Motor neuron (in vitro differentiated cells): ENCODE results near the gene ZNF609. TPM values are rescaled to one million over a fixed set of nuclear protein-coding genes. Genes with fewer than 3 reads are reported as not detected.
A peak's percentile ranks its signal among the peaks of the same experiment; 100 is the strongest.
"Not testable (repeated sequence)": the region's sequence is repeated elsewhere in the genome, so short reads cannot be mapped to it uniquely, and the experiment has no call there.

Experiments
- ATAC-seq, 8 experiments: fragments of 200-7000 bp; cut with Tn5 transposase; replicated peaks in 6 of 8; 2 replicates each; pipeline ENCODE4 v1.8.0; 2021; ENCODE audit warnings: mild to moderate bottlenecking in 8 of 8, moderate library complexity in 8 of 8
- H3K27ac ChIP-seq, 2 donors: fragments of 250-450 bp; sonication (Bioruptor Pico); 2 replicates each; pipeline ENCODE4 v1.9.0; 2021; ENCODE audit warnings: antibody characterized with exemption in 2 of 2, mild to moderate bottlenecking in 2 of 2, moderate library complexity in 1 of 2
- H3K4me1 ChIP-seq, 2 donors: fragments of 250-450 bp; sonication (Bioruptor Pico); replicated peaks in 1 of 2; 2 replicates each; pipeline ENCODE4 v1.6.1; 2021; ENCODE audit warnings: antibody characterized with exemption in 2 of 2, mild to moderate bottlenecking in 2 of 2, moderate library complexity in 1 of 2
- H3K4me3 ChIP-seq, 5 donors: fragments of 250-450 bp; sonication (Bioruptor Pico); 2 replicates each; pipeline ENCODE4 v1.9.0; 2021; ENCODE audit warnings: antibody characterized with exemption in 5 of 5, mild to moderate bottlenecking in 5 of 5, moderate library complexity in 4 of 5
- WGBS, 10 experiments: fragments of 450-650 bp; shearing (Covaris generic); methylation state at CpG; one replicate each; pipeline ENCODE4 v1.0.0; 2022; 5-methylcytosine and 5-hydroxymethylcytosine counted together
- in situ Hi-C, 9 experiments: fragments of 400-800 bp; cut with MboI; loops; one replicate each; pipeline ENCODE4 v1.15.0; 2021; ENCODE audit warnings: low sequenced_read_pairs in 9 of 9, low pct_unique_long_range_greater_than_20kb in 2 of 9; ENCODE audit not compliant: unreplicated experiment in 9 of 9
- total RNA-seq, 8 experiments: library from RNA; unstranded; fragments of 300-600 nt; gene quantifications; 2 replicates each; pipeline versions ENCODE4 v1.2.3 to v1.2.4, GENCODE V29; 2022

Gene ZNF609
- total RNA-seq, 8 experiments from 2014 or later, result 11.7 to 86.7 (median 27.7) TPM

DNA sequence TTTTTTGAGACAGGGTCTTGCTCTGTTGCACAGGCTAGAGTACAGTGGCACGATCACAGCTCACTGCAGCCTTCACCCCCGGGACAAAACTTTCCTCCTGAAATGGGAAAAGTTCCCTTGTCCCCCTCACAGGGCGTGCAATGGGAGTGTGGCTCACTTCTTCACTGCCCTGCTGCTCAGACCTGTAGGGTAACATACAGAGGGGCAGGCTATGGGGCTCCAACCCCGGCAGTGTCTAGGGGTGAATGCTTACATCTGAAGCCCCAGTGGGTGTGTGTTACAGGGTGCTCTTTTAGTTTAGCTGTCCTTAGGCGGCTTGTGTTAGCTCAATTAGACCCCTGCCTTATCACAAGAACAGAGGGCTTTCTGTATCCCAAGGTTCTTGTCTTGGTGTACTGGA, 157.8 kb downstream of the ZNF609 start:
- Histone ChIP-seq H3K4me1 (peaks cover 4 to 8% of the 10 kb centered on the region in 2 donors), H3K4me3 (no peak overlapping the region), H3K27ac (no peak overlapping the region)
- WGBS, 10 experiments, result 61 to 100% (median 91%) methylated on average over 1 to 4 of the region's 5 CpGs; no CpG with 5 or more reads in 3 of the 10 experiments
- in situ Hi-C loops, result no loop called here
- ATAC-seq, result no peak

DNA sequence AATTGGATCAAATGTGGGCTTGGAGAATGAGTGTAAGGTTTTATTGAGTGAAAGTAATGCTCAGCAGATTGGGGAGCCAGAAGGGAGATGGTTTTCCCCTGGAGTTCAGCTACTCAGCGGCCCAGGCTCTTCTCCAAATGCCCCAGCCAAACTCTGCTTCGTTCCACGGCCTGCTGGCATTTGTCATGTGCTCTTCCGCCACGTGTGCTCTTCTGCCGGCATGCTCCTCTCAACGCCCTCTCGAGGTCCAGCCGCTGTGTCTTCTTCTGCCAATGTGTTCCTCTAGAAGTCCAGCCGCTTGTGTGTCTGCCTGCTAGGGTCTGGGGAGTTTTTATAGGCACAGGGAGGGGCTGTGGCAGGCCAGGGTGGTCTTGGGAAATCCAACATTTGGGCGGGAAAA, 158.2 kb downstream of the ZNF609 start:
- H3K4me1 ChIP-seq, result peaks cover 4 to 12% of the 10 kb centered on the region in 2 donors
- no peak overlapping the region for H3K27ac ChIP-seq
- no peak overlapping the region for H3K4me3 ChIP-seq
- in situ Hi-C loops, result no loop called here
- ATAC-seq, result no peak
- 58 to 100% (median 93%) methylated on average over 2 to 10 of the region's 11 CpGs; no CpG with 5 or more reads in 3 of the 10 experiments for WGBS, 10 experiments

DNA sequence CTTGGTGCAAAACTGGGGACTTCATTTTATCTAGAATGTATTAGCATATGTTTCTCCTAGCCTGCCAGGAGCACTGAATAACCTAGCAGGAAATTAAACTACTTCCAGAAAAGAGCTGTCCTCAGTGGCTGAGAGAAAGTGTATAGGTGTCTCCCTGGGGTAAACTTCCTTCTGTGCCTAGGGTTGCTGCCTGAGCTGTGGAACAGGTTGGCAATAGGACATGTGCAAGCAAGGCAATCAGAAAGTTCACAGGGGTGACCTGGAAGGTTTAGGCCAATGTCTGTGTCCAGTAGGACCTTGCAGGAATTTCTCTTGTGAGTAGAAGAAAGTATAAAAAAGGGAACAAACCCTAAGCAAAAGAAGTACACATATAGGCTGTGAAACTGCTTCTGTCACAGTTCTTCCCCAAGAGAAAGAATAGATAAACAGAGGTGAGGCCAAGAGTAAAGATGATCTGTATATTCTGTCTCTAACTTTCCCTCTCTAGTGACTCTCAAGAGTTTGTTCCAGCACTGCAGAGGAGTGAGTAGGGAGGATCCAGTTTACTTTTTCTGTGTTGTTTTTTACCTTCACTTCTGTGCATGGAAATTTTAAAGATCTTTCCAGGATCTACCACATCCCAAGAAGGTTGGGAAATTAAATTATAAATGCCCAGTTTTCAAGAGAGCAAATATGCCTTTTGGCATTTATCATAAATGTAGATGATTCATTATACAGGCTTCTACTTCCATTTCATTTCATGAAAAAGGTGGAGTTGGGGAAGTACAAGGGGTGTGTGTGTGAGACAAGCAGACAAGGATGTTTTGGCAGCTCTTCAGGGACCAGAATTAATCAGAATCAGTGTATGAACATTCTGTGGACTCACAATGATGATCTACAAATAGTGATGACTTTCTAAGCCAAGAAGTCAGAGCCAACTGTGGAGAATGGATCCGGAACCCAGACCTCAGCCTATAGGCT, 159.8 kb downstream of the ZNF609 start:
- in situ Hi-C loops, result no loop called here

DNA sequence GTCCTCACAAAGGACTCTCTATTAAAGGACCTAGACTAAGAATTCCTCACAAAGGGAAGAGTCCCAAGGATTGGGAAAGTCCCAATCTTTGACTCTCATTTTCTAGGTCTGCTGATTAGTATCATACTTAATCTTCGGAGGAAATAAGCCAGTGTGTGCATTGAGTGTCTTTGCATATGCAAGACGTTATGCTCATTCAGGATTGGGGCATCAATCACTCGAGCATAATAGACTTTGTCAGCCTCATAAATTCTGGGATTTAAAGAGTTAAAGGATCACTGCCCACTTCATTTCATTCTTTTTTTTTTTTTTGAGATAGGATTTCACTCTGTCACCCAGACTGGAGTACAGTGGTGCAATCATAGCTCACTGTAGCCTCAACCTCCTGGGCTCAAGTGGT, 160.7 kb downstream of the ZNF609 start:
- ATAC-seq, result peak in 3 of 8 experiments; percentile 12 to 56 (median 13)
- in situ Hi-C loops, result no loop called here
- WGBS, 10 experiments, result 0 to 58% (median 36%) methylated on average over 1 to 3 of the region's 3 CpGs; no CpG with 5 or more reads in 3 of the 10 experiments
- peaks cover 4 to 15% of the 10 kb centered on the region in 2 donors for H3K4me1 ChIP-seq
- H3K4me3 ChIP-seq, result no peak overlapping the region
- no peak overlapping the region for H3K27ac ChIP-seq

More for the DNA sequence above, 159.8 kb downstream of the ZNF609 start:
- 0 to 100% (median 57%) methylated on average over 1 of the region's 1 CpG; no CpG with 5 or more reads in 4 of the 10 experiments for WGBS, 10 experiments
- ATAC-seq, result peak in 4 of 8 experiments; percentile 20 to 84 (median 60)
- H3K4me3 ChIP-seq, result no peak overlapping the region
- H3K27ac ChIP-seq, result no peak overlapping the region
- H3K4me1 ChIP-seq, result peaks cover 4 to 15% of the 10 kb centered on the region in 2 donors

DNA sequence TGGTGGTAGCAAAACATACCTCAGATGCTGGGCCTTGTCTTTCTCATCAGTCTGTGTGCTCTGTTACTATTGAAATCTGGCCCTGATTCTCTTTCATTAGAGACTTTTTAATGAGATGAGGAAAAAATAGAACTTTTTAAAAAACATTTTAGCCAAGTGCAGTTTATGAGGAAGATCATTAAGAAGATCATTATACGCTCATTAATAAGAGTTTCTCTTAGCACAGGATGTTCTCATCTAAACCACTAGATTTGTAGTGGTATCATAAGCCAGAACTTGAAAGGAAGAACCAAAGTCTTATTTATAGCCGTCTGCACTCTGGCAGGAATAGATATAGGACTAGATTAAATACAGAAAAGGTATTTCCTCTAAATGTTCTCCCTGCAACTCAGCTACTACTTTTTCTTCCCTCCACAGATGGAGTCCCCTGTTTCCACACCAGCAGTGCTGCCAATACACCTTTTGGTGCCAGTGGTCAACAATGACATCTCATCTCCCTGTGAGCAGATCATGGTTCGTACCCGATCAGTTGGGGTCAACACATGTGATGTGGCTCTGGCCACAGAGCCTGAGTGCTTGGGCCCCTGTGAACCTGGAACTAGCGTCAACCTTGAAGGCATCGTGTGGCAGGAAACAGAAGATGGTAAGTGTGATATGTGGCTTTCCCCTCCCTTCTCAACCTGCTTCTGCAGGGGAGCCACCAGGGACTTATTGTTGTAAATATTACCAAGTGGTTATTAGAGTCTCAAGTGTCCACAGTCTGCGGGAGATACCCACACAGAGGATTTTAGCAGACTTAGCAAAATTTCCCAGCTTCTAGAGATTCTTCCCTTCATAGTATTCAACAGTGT, 162.3 kb downstream of the ZNF609 start:
- ATAC-seq, result no peak
- WGBS, 10 experiments, result 70 to 100% (median 96%) methylated on average over 1 to 5 of the region's 7 CpGs; no CpG with 5 or more reads in 1 of the 10 experiments
- H3K4me1 ChIP-seq, result peaks cover 4 to 15% of the 10 kb centered on the region in 2 donors
- no peak overlapping the region for H3K27ac ChIP-seq
- in situ Hi-C loops, result no loop called here
- H3K4me3 ChIP-seq, result no peak overlapping the region

DNA sequence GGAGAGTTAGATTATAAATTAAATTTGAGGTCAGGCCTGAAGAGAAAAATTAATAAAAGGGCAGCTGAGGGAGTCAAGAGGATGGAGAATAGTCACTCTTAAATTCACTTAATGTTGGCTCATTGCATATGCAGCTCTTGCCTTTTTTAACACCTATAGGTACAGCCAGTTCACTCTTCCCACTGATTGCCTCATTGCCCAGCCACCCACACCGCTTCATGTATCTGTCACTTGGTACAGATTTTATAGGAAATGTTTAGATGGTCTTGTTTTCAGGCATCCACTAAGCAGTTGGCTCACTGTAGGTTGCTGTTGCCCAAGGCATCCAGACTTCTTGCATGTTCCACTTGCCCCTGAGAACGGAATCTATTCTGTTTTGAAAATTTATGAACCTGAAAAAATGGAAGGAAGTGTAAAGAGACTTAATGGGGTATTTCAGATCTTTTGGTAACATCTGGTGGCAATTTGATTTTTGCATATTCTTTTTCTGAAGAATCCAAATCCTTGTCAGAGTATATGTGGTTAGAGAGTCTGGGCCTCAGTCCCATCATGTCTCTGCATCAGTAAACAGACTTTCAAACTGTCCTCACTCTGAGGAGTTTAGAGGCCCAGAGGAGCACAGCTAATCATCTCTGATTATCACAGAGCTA, 163.1 kb downstream of the ZNF609 start:
- ATAC-seq, result peak in 4 of 8 experiments; percentile 18 to 70 (median 40)
- WGBS, 10 experiments, result 0 to 100% (median 90%) methylated on average over 1 to 2 of the region's 2 CpGs; no CpG with 5 or more reads in 2 of the 10 experiments
- in situ Hi-C loops, result no loop called here
- no peak overlapping the region for H3K4me3 ChIP-seq
- no peak overlapping the region for H3K27ac ChIP-seq
- H3K4me1 ChIP-seq, result peaks cover 4 to 15% of the 10 kb centered on the region in 2 donors

DNA sequence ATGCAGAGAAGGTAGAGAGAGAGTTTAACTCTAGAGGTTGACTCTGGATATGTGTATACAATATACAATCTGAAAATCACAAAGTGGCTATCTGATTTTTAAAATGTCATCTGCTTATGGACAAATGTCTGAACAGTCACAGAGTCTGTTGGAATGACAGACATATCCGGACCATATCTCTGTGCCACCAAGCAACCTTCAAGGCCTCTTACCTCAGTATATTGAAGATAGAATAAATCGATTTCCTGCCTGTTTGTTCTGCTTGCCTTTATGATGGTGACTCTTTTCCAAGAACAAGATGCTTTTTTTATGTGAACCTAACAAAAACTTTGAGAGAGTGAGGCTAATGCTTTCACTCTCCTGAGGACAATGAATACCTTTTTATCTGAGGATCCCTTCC, 163.9 kb downstream of the ZNF609 start:
- in situ Hi-C loops, result no loop called here
- Histone ChIP-seq H3K4me1 (peaks cover 4 to 15% of the 10 kb centered on the region in 2 donors), H3K27ac (no peak overlapping the region), H3K4me3 (no peak overlapping the region)
- no peak for ATAC-seq
- WGBS, 10 experiments, result 17 to 100% (median 100%) methylated on average over 1 to 2 of the region's 2 CpGs; no CpG with 5 or more reads in 1 of the 10 experiments

DNA sequence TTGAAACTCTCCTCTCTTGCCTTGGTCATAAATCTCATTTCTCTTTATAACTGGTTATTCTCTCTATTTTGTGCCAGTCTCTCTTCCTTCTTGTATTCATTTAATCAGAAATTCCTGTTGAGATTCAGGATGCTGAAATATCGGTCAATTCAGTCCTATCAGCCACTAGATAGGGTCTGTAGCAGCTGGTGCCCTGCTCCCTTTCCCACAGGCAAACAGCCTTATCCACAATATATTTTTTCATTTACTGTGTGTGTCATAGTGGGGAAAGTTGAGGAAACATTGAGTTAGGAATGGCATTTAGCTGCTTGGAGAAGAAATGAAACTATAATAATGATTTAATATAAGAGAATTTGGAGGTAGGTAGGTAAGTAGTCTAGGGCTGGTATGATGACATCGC, 168.7 kb downstream of the ZNF609 start:
- Histone ChIP-seq H3K4me3 (no peak overlapping the region), H3K4me1 (peaks cover 6 to 8% of the 10 kb centered on the region in 2 donors), H3K27ac (no peak overlapping the region)
- 80 to 100% (median 100%) methylated on average over 1 to 2 of the region's 2 CpGs; no CpG with 5 or more reads in 1 of the 10 experiments for WGBS, 10 experiments
- in situ Hi-C loops, result no loop called here
- ATAC-seq, result no peak

DNA sequence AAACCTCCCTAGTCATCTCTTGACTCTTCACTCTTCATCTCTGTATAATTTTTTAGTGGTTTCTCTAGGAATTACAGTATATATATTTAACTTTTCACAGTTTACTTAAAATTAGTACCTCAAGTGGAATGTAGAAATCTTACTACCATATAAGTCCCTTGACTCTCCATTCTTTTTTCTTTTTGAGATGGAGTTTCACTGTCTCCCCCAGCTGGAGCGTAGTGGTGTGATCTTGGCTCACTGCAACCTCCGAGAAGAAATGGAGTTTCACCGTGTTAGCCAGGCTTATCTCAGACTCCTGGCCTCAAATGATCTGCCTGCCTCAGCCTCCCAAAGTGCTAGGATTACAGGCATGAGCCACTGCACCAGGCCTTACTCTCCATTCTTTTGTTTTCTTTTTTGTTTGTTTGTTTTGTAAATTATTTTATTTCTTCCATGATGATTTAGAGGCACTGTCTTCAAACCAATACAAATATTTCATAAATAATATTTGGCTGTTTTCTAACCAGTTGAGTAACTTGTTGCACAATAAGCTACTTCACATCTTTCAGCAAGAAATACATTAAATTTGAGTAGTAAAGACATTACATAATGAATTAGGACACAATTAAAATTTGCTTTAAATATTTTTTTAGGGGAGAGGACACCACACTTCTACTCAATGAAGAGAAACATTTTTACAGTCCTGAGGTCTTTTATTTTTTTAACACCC, 170.2 kb downstream of the ZNF609 start:
- ATAC-seq, result no peak
- Histone ChIP-seq H3K27ac (no peak overlapping the region), H3K4me1 (peaks cover 21 to 23% of the 10 kb centered on the region in 2 donors), H3K4me3 (no peak overlapping the region)
- in situ Hi-C loops, result no loop called here
- 40 to 100% (median 82%) methylated on average over 2 to 3 of the region's 3 CpGs; no CpG with 5 or more reads in 2 of the 10 experiments for WGBS, 10 experiments

DNA sequence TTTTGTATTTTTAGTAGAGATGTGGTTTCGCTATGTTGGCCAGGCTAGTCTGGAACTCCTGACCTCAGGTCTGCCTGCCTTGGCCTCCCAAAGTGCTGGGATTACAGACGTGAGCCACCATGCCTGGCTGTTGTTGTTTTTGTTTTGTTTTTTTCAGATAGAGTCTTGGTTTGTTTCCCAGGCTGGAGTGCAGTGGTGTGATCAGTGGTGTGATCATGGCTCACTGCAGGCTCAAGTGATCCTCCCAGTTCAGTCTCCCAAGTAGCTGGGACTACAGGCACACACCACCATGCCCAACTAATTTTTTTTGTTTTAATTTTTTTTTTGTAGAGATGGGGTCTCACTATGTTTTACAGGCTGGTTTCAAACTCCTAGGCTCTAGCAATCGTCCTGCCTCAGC, 172.3 kb downstream of the ZNF609 start:
- WGBS, 10 experiments, result 83 to 100% (median 100%) methylated on average over 1 to 2 of the region's 3 CpGs; no CpG with 5 or more reads in 3 of the 10 experiments
- H3K4me3 ChIP-seq, ATAC-seq, in situ Hi-C loops, H3K27ac ChIP-seq: not testable (repeated sequence)
- H3K4me1 ChIP-seq, result peaks cover 36% of the 10 kb centered on the region in 2 donors

DNA sequence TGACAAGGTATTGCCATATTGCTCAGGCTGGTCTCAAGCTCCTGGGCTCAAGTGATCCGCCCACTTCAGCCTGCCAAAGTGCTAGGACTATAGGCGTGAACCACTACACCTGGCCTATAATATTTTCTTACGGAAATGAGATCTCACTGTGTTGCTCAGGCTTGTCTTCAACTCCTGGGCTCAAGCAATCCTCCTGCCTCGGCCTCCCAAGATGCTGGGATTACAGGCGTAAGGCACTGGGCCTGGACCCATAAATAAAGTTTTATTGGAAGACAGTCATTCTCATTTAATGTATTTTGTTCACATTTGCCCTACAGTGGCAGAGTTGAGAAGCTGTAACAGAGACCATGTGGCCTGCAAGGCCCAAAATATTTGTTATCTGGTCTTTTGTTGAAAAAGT, 173.0 kb downstream of the ZNF609 start:
- no peak for ATAC-seq
- WGBS, 10 experiments, result 90 to 97% (median 94%) methylated on average over 2 to 5 of the region's 5 CpGs; no CpG with 5 or more reads in 5 of the 10 experiments
- H3K4me3 ChIP-seq, result no peak overlapping the region
- peaks cover 36% of the 10 kb centered on the region in 2 donors for H3K4me1 ChIP-seq
- H3K27ac ChIP-seq, result peak overlapping the region; percentile 75 to 88
- in situ Hi-C loops, result no loop called here

DNA sequence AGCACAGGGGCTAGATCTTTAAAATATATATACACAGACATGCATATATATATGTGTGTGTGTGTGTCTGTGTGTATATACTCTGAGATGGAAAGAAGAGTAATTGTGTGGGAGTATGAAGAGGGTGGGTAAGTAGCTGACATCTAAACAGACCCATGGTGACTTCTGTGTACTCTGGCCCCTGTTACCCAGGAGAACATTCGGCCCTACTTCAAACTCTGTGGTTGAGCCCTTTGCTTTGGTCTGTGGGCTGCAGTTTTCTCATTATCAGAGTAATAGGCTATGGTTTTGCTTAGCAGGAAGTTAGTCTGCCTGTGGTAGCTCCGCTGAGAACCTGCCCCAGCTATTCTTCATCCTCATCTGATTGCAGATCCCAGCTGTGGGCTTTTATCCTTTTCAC, 173.6 kb downstream of the ZNF609 start:
- ATAC-seq, result peak in 5 of 8 experiments; percentile 38 to 63 (median 46)
- in situ Hi-C loops, result no loop called here
- H3K4me1 ChIP-seq, result peaks cover 36% of the 10 kb centered on the region in 2 donors
- peak overlapping the region; percentile 75 to 88 for H3K27ac ChIP-seq
- no peak overlapping the region for H3K4me3 ChIP-seq
- WGBS, 10 experiments, result 7 to 100% (median 60%) methylated on average over 1 to 2 of the region's 2 CpGs; no CpG with 5 or more reads in 3 of the 10 experiments
